Liver (tissue), 3 donors: ENCODE measurements around the gene MISP3.

Source experiments
- CTCF ChIP-seq: fragments of 150-350 bp; IDR thresholded peaks from 2 replicates; pipeline ENCODE4 v1.5.1; 2017; ENCODE audit warnings: improper control_type of control experiment, low read depth, low read length; ENCODE audit not compliant: missing input control
- EGR1 ChIP-seq, 2 donors: IDR thresholded peaks; 2 replicates each; pipeline ENCODE4 v1.6.1; 2016 to 2018; ENCODE audit warnings: antibody characterized with exemption in 2 of 2, low read depth in 2 of 2
- GABPA ChIP-seq, 2 donors: IDR thresholded peaks in 1 of 2; conservative IDR thresholded peaks in 1 of 2; 2 replicates each; pipeline ENCODE4 v1.6.1; 2016; ENCODE audit warnings: antibody characterized with exemption in 2 of 2, mild to moderate bottlenecking in 1 of 2, moderate library complexity in 1 of 2
- HNF4A ChIP-seq, 2 donors: conservative IDR thresholded peaks; 2 replicates each; pipeline ENCODE4 v1.6.1; 2016; ENCODE audit warnings: antibody characterized with exemption in 2 of 2, mild to moderate bottlenecking in 2 of 2
- RAD21 ChIP-seq, 2 donors: IDR thresholded peaks; 2 replicates each; pipeline ENCODE4 v1.6.1; 2016; ENCODE audit warnings: antibody characterized with exemption in 2 of 2, mild to moderate bottlenecking in 2 of 2
- RXRA ChIP-seq, 2 donors: IDR thresholded peaks; 2 replicates each; pipeline ENCODE4 v1.6.1; 2017 to 2018; ENCODE audit warnings: antibody characterized with exemption in 2 of 2, mild to moderate bottlenecking in 1 of 2
- TAF1 ChIP-seq: conservative IDR thresholded peaks from 2 replicates; pipeline ENCODE4 v1.6.1; 2016; ENCODE audit warnings: antibody characterized with exemption, mild to moderate bottlenecking
- YY1 ChIP-seq: IDR thresholded peaks from 2 replicates; pipeline ENCODE4 v1.6.1; 2016; ENCODE audit warnings: antibody characterized with exemption, mild to moderate bottlenecking
- TF ChIP-seq, protein P1 (sequence below): IDR thresholded peaks from 2 replicates; pipeline ENCODE4 v1.6.1; 2016; ENCODE audit warnings: antibody characterized with exemption, mild to moderate bottlenecking
- TF ChIP-seq, protein P2 (sequence below): IDR thresholded peaks from 2 replicates; pipeline ENCODE4 v1.6.1; 2016; ENCODE audit warnings: antibody characterized with exemption
- donor health status: healthy.
- donor health status: healthy.

DNA sequence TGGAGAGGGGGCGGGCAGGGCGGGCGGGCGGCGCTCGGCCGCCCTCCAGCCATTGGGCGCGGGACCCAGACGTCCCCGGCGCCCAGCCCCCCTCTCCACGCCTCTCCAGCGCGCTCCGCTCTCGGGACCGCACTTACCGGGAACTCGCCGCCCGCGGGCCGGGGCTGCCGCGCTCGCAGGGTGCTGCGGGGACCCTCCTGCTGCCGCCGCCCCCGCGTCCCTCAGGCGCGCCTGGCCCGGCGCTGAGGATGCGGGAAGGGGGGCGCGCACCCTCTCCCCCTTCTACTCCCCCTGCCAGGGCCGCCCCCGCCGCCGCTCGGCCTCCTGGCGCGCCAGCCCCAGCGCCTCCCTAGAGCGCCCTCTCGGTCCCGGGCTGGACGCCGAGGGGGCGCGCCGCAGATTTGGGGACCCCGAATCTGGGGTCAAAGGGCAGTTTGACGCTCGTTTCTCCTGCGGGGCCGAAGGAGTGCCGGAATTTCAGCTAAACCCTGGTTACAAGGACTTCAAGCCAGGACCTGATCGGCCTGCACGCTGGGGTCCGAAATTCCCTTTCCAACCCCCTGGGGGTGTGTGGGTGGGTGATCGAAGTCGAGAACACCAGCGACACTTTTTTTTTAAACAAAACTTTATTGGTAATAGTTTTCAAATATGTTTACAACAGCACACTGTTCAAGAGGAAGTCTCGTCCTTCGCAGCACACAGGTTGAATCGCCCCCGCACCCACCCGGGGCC is 18.7 kb downstream of the MISP3 start:
- TF ChIP-seq CTCF, result peak; percentile 10
- TF ChIP-seq EGR1 (IDR thresholded peaks at IDR 0.05; ENCODE audit: low read depth in 2 of 2), result peak in 1 of 2 donors; percentile 18
- TF ChIP-seq RAD21 (IDR thresholded peaks at IDR 0.05), result no peak
- peak in 1 of 2 donors; percentile 34 for TF ChIP-seq HNF4A (conservative IDR thresholded peaks at IDR 0.05)
- no peak for TF ChIP-seq RXRA (IDR thresholded peaks at IDR 0.05)
- no peak for TF ChIP-seq TAF1
- TF ChIP-seq GABPA (IDR thresholded peaks at IDR 0.05 in 1 of 2, conservative IDR thresholded peaks at IDR 0.05 in 1 of 2), result no peak
- TF ChIP-seq, protein P1, sequence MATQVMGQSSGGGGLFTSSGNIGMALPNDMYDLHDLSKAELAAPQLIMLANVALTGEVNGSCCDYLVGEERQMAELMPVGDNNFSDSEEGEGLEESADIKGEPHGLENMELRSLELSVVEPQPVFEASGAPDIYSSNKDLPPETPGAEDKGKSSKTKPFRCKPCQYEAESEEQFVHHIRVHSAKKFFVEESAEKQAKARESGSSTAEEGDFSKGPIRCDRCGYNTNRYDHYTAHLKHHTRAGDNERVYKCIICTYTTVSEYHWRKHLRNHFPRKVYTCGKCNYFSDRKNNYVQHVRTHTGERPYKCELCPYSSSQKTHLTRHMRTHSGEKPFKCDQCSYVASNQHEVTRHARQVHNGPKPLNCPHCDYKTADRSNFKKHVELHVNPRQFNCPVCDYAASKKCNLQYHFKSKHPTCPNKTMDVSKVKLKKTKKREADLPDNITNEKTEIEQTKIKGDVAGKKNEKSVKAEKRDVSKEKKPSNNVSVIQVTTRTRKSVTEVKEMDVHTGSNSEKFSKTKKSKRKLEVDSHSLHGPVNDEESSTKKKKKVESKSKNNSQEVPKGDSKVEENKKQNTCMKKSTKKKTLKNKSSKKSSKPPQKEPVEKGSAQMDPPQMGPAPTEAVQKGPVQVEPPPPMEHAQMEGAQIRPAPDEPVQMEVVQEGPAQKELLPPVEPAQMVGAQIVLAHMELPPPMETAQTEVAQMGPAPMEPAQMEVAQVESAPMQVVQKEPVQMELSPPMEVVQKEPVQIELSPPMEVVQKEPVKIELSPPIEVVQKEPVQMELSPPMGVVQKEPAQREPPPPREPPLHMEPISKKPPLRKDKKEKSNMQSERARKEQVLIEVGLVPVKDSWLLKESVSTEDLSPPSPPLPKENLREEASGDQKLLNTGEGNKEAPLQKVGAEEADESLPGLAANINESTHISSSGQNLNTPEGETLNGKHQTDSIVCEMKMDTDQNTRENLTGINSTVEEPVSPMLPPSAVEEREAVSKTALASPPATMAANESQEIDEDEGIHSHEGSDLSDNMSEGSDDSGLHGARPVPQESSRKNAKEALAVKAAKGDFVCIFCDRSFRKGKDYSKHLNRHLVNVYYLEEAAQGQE, result no peak
- no peak for TF ChIP-seq YY1
- TF ChIP-seq, protein P2, sequence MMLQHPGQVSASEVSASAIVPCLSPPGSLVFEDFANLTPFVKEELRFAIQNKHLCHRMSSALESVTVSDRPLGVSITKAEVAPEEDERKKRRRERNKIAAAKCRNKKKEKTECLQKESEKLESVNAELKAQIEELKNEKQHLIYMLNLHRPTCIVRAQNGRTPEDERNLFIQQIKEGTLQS, result no peak
